CD4-positive, alpha-beta T cell (primary cell): ENCODE data around the gene SS18L1. TPM values are rescaled to one million over a fixed set of nuclear protein-coding genes. Genes with fewer than 3 reads are reported as not detected.

Source experiments
- ATAC-seq: fragments of 200-7000 bp; cut with Tn5 transposase; one replicate; pipeline ENCODE4 v1.10.0; 2022; ENCODE audit warnings: mild to moderate bottlenecking; ENCODE audit not compliant: poor library complexity
- CTCF ChIA-PET: fragments of 350-600 bp; sonication (Branson Sonifier 250); formaldehyde crosslinking; loops from one replicate; lab custom pipeline; 2021; ENCODE audit warnings: antibody characterized with exemption, inconsistent platforms; lab: Charles Lee
- POLR2A ChIA-PET: fragments of 350-600 bp; sonication (Branson Sonifier 250); formaldehyde crosslinking; loops from one replicate; lab custom pipeline; 2021; ENCODE audit warnings: antibody characterized with exemption, inconsistent platforms; lab: Charles Lee
- DNase-seq, 14 experiments: peaks; one replicate each; pipeline ENCODE4 v3.0.0-alpha.2; 2013 to 2020; ENCODE audit warnings: mixed read lengths in 2 of 14
- H3K27ac ChIP-seq, 2 donors: one replicate each; pipeline versions ENCODE4 v1.5.1 to v1.7.0; 2013; ENCODE audit warnings: low read length in 2 of 2, low read depth in 1 of 2, mild to moderate bottlenecking in 1 of 2
- H3K27me3 ChIP-seq, 2 experiments: 1 replicate in 1 of 2; 2 replicates in 1 of 2; pipeline versions ENCODE4 v1.6.1 to v1.7.0; 2013; ENCODE audit warnings: low read length in 2 of 2, control low read depth in 1 of 2, mild to moderate bottlenecking in 1 of 2, moderate library complexity in 1 of 2; ENCODE audit not compliant: insufficient read depth in 2 of 2, control insufficient read depth in 1 of 2
- H3K36me3 ChIP-seq: one replicate; pipeline ENCODE4 v1.6.1; 2013; ENCODE audit warnings: low read length, control low read depth; ENCODE audit not compliant: insufficient read depth
- H3K4me1 ChIP-seq: one replicate; pipeline ENCODE4 v1.6.1; 2013; ENCODE audit warnings: low read length, control low read depth; ENCODE audit not compliant: insufficient read depth
- H3K4me3 ChIP-seq: one replicate; pipeline ENCODE4 v1.5.1; 2013; ENCODE audit warnings: mild to moderate bottlenecking, low read length, moderate library complexity
- H3K9me3 ChIP-seq, 2 experiments: 1 replicate in 1 of 2; 2 replicates in 1 of 2; pipeline versions ENCODE4 v1.6.1 to v1.7.0; 2013; ENCODE audit warnings: low read length in 2 of 2, mild to moderate bottlenecking in 2 of 2, control low read depth in 1 of 2, moderate library complexity in 1 of 2; ENCODE audit not compliant: control insufficient read depth in 1 of 2, insufficient read depth in 1 of 2
- H3K27ac Mint-ChIP-seq: one replicate; pipeline ENCODE4 v1.8.0; 2020; ENCODE audit warnings: mixed read lengths
- H3K27me3 Mint-ChIP-seq: one replicate; pipeline ENCODE4 v1.8.0; 2021; ENCODE audit warnings: mixed read lengths
- H3K36me3 Mint-ChIP-seq: one replicate; pipeline ENCODE4 v1.8.0; 2021; ENCODE audit warnings: low read depth, mixed read lengths
- H3K4me1 Mint-ChIP-seq: one replicate; pipeline ENCODE4 v1.8.0; 2021; ENCODE audit warnings: low read depth, mixed read lengths
- H3K4me3 Mint-ChIP-seq: one replicate; pipeline ENCODE4 v1.8.0; 2020; ENCODE audit warnings: mild to moderate bottlenecking, mixed read lengths
- H3K9me3 Mint-ChIP-seq: one replicate; pipeline ENCODE4 v1.8.0; 2020; ENCODE audit warnings: mixed read lengths
- CTCF ChIP-seq: fragments of 200-600 bp; IDR thresholded peaks from one replicate; pipeline ENCODE4 v1.8.0; 2022; ENCODE audit warnings: antibody characterized with exemption, mild to moderate bottlenecking
- intact Hi-C, 2 experiments: fragments of 100-400 bp; cut with DNase I in 1 of 2; cut with micrococcal nuclease in 1 of 2; formaldehyde crosslinking; loops; one replicate each; pipeline versions ENCODE4 v1.15.1 to v1.9.0; 2023 to 2025; cut with DNase I, micrococcal nuclease
- total RNA-seq, 174 experiments: library from RNA in 2 of 174; stranded (reverse) in 2 of 174; gene quantifications; one replicate each; pipeline ENCODE4 v1.2.3 and lab custom pipeline; 2021 to 2026

SS18L1 gene
- total RNA-seq, 2 experiments from 2014 or later: 12.8 to 13.4 TPM

DNA sequence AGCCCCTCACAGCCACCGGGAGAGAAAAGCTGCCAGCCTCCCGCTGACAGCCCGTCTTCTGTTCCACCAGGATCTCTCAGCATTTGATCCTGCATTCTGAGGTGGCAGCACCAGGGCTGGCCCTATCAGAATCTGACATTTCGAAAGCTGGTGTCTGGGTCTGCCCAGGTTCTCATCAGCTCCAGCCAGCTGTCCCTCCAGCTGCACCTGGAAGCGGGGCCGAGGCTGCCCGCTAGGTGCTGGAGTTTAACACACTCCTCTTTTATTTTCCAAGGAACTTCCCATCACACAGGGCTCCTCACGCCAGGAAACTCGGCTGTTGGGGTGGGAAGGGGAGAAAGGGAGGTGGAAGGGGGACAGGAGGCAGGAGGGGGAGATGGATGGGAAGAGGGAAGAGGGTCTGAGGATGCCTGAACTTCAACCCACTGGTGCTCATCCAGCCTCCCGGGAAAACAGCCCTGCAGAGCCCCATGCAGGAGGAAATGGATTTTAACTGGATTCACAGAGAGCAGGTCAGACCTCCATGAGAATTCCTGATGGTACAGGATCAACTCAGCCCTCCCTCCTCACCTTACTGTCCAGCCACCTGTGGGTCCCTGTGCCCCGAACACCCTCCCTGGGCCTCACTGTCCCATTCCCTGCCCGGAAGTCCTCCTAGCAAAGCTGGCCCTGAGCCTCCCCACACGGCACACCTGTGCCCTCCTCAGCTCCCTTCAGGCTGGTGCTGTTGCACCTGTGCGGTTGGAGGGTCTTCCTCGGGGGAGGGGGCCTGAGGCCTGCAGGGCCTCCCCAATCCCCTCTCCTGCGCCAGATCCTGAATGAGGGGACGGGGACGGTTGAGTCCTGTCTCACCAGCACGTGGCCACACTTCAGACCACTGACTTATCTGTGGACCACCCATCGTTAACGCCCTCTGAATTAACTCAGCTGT is 25.2 kb upstream of the SS18L1 start:
- H3K36me3 Mint-ChIP-seq: peaks cover 15% of the 10 kb centered on the region
- peak overlapping the region; percentile 29 to 32 for H3K27ac ChIP-seq
- DNase-seq: no peak

GRCh38 chr20:62119115-62119514 is 24.5 kb upstream of the SS18L1 start:
- Histone ChIP-seq H3K36me3 (peaks cover under 1% of the 10 kb centered on the region), H3K27me3 (no peaks in the 10 kb centered on the region), H3K9me3 (peaks cover 7 to 36% of the 10 kb centered on the region in 2 experiments), H3K27ac (peak overlapping the region in 1 of 2 donors; percentile 29), H3K4me1 (peaks cover 50% of the 10 kb centered on the region), H3K4me3 (no peak overlapping the region)
- ATAC-seq: no peak
- intact Hi-C loops: no loop called here
- CTCF ChIA-PET: no interaction called here
- peaks cover 46% of the 10 kb centered on the region for H3K4me1 Mint-ChIP-seq
- H3K36me3 Mint-ChIP-seq: peaks cover 22% of the 10 kb centered on the region
- no peaks in the 10 kb centered on the region for H3K9me3 Mint-ChIP-seq
- POLR2A ChIA-PET: interaction anchor here (3.4 to 6.2 kb wide), 2 partner anchors 23 to 51 kb away, joined by 78 to 149 read pairs; partner anchors contain the start of genes PSMA7, SS18L1 and TAF4
- no peak for DNase-seq
- no peak for TF ChIP-seq CTCF
- H3K4me3 Mint-ChIP-seq: peak overlapping the region; percentile 60
- H3K27ac Mint-ChIP-seq: peak overlapping the region; percentile 94
- H3K27me3 Mint-ChIP-seq: no peaks in the 10 kb centered on the region

More for the DNA sequence above, 25.2 kb upstream of the SS18L1 start:
- peak overlapping the region; percentile 7 for H3K4me3 ChIP-seq
- Mint-ChIP-seq H3K27me3 (no peaks in the 10 kb centered on the region), H3K4me3 (peak overlapping the region; percentile 80), H3K27ac (peak overlapping the region; percentile 94), H3K4me1 (peaks cover 38% of the 10 kb centered on the region), H3K9me3 (no peaks in the 10 kb centered on the region)
- peaks cover 8 to 43% of the 10 kb centered on the region in 2 experiments for H3K9me3 ChIP-seq
- H3K4me1 ChIP-seq: peaks cover 42% of the 10 kb centered on the region
- no peak for TF ChIP-seq CTCF
- POLR2A ChIA-PET: interaction anchor here (0.9 to 6.2 kb wide), 3 partner anchors 25 to 51 kb away, joined by 3 to 149 read pairs (median 3); partner anchors contain the start of genes PSMA7, SS18L1 and TAF4
- no peaks in the 10 kb centered on the region for H3K27me3 ChIP-seq
- intact Hi-C loops: no loop called here
- no peak for ATAC-seq
- CTCF ChIA-PET: interaction anchor here (0.6 kb wide), 1 partner anchor 74 kb away, joined by 3 read pairs; no protein-coding TSS in a partner anchor
- no peaks in the 10 kb centered on the region for H3K36me3 ChIP-seq

DNA sequence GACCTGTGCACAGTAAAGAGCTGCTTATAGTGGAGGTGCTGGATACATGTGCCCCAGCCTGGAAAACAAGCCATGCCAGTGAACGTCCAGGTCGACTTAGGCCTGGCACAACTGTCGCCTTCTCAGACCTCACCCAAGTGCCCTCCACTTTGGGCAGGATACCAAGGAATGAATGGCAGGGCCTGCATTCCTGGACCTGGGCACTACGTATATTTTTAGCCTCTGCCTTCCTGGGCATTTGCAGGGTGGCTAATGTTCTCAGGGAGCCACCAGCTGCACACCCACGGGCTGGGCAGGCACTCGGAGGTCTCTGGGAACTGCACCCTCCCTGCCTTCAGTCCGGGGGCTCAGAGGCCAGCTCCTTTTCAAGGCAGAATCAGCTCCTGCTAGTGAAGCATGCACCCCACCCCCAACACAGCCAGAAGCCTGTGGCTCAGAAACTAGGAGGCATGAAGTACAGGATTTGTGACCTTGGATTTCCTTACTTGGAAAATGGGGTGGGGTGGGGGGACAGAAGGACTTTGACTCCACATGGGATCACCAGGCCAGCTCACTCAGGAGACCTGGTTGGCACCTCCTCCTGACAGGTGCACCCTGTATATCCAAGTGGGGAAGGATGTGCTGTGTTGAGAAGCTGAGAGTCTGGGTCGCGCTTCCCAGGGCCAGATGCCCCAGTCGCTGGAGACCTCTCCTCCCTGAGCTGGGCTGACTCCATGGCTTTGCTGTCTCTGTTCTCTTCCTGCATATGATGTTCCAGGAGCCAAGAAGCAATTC is 23.8 kb upstream of the SS18L1 start:
- H3K27ac ChIP-seq: no peak overlapping the region
- H3K4me1 ChIP-seq: peaks cover 56% of the 10 kb centered on the region
- peaks cover 7% of the 10 kb centered on the region for H3K36me3 ChIP-seq
- H3K27me3 ChIP-seq: no peaks in the 10 kb centered on the region
- Mint-ChIP-seq H3K36me3 (peaks cover 29% of the 10 kb centered on the region), H3K9me3 (no peaks in the 10 kb centered on the region), H3K4me3 (peak overlapping the region; percentile 91), H3K27ac (peak overlapping the region; percentile 94), H3K27me3 (no peaks in the 10 kb centered on the region), H3K4me1 (peaks cover 51% of the 10 kb centered on the region)
- DNase-seq (no peak), ATAC-seq (no peak)
- intact Hi-C loops: loop anchor here (2.0 to 5.0 kb wide), 4 partner anchors 53 to 268 kb away; partner anchors contain the start of genes OSBPL2 (in 1 of the 2) and RPS21 (in 1 of the 2)
- no peak overlapping the region for H3K4me3 ChIP-seq
- H3K9me3 ChIP-seq: peaks cover 4 to 29% of the 10 kb centered on the region in 2 experiments
- CTCF ChIA-PET: no interaction called here
- no peak for TF ChIP-seq CTCF
- POLR2A ChIA-PET: interaction anchor here (3.4 to 6.2 kb wide), 2 partner anchors 23 to 52 kb away, joined by 78 to 149 read pairs; partner anchors contain the start of genes PSMA7, SS18L1 and TAF4
